Smooth muscle cell of the pulmonary artery (primary cell): Measurements from ENCODE around the gene TULP4. TPM values are rescaled to one million over a fixed set of nuclear protein-coding genes. Genes with fewer than 3 reads are reported as not detected.

ENCODE experiments used
- total RNA-seq: library from RNA; depleted of rRNA; stranded (reverse); fragments of >200 nt; gene quantifications from 2 replicates; pipeline ENCODE4 v1.2.3, GENCODE V29; 2014

Gene TULP4, protein sequence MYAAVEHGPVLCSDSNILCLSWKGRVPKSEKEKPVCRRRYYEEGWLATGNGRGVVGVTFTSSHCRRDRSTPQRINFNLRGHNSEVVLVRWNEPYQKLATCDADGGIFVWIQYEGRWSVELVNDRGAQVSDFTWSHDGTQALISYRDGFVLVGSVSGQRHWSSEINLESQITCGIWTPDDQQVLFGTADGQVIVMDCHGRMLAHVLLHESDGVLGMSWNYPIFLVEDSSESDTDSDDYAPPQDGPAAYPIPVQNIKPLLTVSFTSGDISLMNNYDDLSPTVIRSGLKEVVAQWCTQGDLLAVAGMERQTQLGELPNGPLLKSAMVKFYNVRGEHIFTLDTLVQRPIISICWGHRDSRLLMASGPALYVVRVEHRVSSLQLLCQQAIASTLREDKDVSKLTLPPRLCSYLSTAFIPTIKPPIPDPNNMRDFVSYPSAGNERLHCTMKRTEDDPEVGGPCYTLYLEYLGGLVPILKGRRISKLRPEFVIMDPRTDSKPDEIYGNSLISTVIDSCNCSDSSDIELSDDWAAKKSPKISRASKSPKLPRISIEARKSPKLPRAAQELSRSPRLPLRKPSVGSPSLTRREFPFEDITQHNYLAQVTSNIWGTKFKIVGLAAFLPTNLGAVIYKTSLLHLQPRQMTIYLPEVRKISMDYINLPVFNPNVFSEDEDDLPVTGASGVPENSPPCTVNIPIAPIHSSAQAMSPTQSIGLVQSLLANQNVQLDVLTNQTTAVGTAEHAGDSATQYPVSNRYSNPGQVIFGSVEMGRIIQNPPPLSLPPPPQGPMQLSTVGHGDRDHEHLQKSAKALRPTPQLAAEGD (N-terminal part only)
- total RNA-seq = 82.9 and 88.3 TPM in 2 replicates

DNA sequence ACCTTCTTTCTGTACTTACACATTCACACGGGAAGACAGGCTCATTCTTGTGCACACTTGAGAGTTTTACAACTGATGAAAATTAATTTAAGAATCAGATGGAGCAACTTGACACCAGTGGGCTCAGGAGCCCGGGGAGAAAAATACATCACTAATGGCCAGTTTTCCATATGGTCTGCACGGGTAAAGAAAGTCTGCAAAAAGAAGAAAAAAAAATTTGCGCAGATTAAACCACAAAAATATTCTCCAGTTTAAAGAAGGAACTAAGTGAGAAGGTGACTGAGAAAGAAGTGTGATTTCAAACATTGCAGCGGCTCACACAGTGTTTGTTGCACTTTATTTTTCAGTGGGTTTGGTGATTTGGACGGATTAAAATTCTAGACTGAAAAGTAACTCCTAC lies at the start of gene TULP4:
TULP4 (plus strand) TSS at position 301 of the 400 bp plus-strand sequence. CDS start 1,552 bp downstream, outside the sequence.

DNA sequence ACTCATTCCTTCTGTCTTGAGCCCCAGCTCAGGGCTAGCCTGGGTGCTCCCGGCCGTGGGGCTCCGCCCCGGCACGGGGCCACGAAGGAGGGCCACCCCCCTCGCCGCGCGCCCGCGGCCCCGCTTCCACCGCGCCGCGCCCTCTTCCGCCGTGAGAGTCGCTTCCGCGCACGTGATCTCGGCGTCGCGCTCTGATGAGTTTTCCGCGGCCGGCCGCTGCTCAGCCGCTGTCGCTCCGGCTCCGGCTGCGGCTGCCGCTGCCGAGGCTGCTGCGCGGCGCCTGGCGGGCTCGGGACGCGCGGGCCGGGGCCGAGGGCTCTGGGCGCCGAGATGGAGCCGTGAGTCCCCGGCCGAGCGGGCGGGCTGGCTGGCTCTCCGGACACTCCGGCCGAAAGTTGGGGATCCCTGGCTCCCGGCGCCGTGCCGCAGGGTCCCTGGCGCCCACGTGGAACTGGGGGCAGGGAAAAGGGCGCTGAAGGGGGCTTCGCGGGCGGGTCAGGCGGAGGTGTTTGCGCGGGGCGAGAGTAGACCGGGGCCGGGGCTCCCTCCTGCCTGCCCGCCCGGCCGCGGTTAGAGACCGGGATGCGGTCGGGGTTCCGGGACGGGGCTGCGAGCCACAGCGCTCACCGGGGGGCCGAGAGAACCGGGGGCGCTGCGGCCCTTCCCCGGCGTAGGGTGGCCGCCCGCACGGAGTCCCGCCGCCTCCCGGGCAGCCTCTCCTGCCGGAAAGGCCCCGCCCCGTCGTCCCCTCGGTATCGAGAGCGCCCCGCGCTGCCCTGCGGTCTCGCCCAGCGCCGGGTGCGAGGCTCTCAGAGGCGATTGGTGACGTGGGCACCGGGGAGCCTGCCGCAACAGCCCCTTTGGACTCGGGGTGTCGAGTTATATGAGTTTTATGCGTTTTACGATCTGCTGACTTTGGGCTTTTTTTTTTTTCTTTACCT lies 247.9 kb downstream of the TULP4 start, which contains the start of gene TMEM181:
TMEM181 (plus strand) TSS at position 197 of the 941 bp plus-strand sequence; CDS start at position 331, 134 bp downstream.

Other genes with a start within 250 kb of the TULP4 start
- gene SERAC1, start 144.2 kb upstream of the TULP4 start, total RNA-seq = 11.7 and 14.8 TPM in 2 replicates
- gene GTF2H5, start 144.1 kb upstream of the TULP4 start, total RNA-seq = 6.8 and 7.0 TPM in 2 replicates
- gene TMEM181, start 247.6 kb downstream of the TULP4 start, total RNA-seq = 57.4 and 59.8 TPM in 2 replicates